ENCODE data around the gene EIF2A.

DNA sequence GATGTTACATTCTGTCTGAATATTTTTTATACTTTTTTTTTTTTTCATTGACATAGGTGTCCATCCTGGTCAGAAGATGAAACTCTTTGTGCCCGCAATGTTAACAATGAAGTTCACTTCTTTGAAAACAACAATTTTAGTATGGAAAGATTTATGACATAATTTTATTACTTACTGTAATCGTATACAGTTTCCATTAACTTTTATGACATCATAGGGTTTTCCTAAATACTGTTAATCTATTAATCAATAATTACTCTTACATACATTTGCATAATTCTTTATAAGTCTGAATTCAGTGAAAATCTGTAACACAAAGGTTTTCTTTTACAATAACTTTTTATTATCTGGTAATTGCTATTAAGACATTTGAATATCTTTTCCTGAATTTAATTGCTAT lies 17.7 kb downstream of the EIF2A start:
- TF ChIP-seq, protein P1, sequence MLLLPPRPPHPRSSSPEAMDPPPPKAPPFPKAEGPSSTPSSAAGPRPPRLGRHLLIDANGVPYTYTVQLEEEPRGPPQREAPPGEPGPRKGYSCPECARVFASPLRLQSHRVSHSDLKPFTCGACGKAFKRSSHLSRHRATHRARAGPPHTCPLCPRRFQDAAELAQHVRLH (CRISPR knock-in tag; IDR thresholded peaks at IDR 0.05; ENCODE audit: borderline replicate concordance, low read depth): no peak
- no peak for TF ChIP-seq ZNF713 (CRISPR knock-in tag; IDR thresholded peaks at IDR 0.05)
